Psoas muscle (tissue), 8 donors: Measurements from ENCODE around the gene VAV3. TPM values are rescaled to one million over a fixed set of nuclear protein-coding genes. Genes with fewer than 3 reads are reported as not detected.

ENCODE experiments used
- ATAC-seq, 4 donors: fragments of 200-7000 bp; cut with Tn5 transposase; one replicate each; pipeline ENCODE4 v1.9.1; 2020; ENCODE audit warnings: moderate library complexity in 3 of 4, mild to moderate bottlenecking in 2 of 4
- DNase-seq, 2 donors: peaks; one replicate each; pipeline ENCODE4 v3.0.0-alpha.2; 2020
- H3K27ac ChIP-seq: fragments of 200-600 bp; one replicate; pipeline ENCODE4 v1.8.0; 2022
- H3K27me3 ChIP-seq, 3 donors: fragments of 200-600 bp in 1 of 3; one replicate each; pipeline versions ENCODE4 v1.6.1 to v1.8.0; 2013 to 2022; ENCODE audit warnings: low read length in 2 of 3, mild to moderate bottlenecking in 2 of 3, moderate library complexity in 1 of 3; ENCODE audit not compliant: insufficient read depth in 3 of 3
- H3K36me3 ChIP-seq, 2 donors: fragments of 200-600 bp in 1 of 2; one replicate each; pipeline versions ENCODE4 v1.6.1 to v1.8.0; 2013 to 2022; ENCODE audit warnings: low read depth in 1 of 2, mild to moderate bottlenecking in 1 of 2, moderate library complexity in 1 of 2; ENCODE audit not compliant: insufficient read depth in 1 of 2
- H3K4me1 ChIP-seq: fragments of 200-600 bp; one replicate; pipeline ENCODE4 v1.8.0; 2022
- H3K4me3 ChIP-seq: fragments of 200-600 bp; one replicate; pipeline ENCODE4 v1.8.0; 2022; ENCODE audit warnings: mild to moderate bottlenecking
- H3K9me3 ChIP-seq: fragments of 200-600 bp; one replicate; pipeline ENCODE4 v1.8.0; 2022
- WGBS, 3 donors: extraction: QIAGEN DNeasy Blood & Tissue Kit; methylation state at CpG; one replicate each; pipeline versions ENCODE4 v1.1.6 to v1.1.7; 2013; 5-methylcytosine and 5-hydroxymethylcytosine counted together
- intact Hi-C, 2 donors: fragments of 100-400 bp; cut with DNase I; formaldehyde crosslinking; loops; one replicate each; pipeline versions ENCODE4 v1.11.0 to v1.14.2; 2022
- polyA plus RNA-seq, 3 donors: library from polyadenylated mRNA; stranded (reverse); fragments of 200-250 nt; gene quantifications; one replicate each; pipeline ENCODE4 v1.2.3, GENCODE V29; 2013
- total RNA-seq, 4 donors: library from RNA; stranded (reverse); fragmentation: NEBNext Ultra II Directional in 2 of 4; extraction: Animal tissue kit (Norgen Biotek cat#: 25700) in 2 of 4; gene quantifications; one replicate each; pipeline versions ENCODE4 v1.2.1 to v1.2.4, GENCODE V29; 2021 to 2023
- TF ChIP-seq, protein P1 (sequence below): fragments of 200-600 bp; IDR thresholded peaks from one replicate; pipeline ENCODE4 v1.8.0; 2022; ENCODE audit warnings: antibody characterized with exemption
- donor health status: healthy with polysubstance abuse.
- donor health status: DM: no; HTN: no; CAD: no; lungs with moderate emphysema.
- donor health status: Bipolar disorder and iron deficiency.
- donor health status: healthy.
- donor health status: DM: yes; HTN: yes; CAD: no.
- donor health status: DM: no; HTN: no; CAD: no.
- donor health status: DM: no; HTN: no; CAD: no.
- donor health status: DM: yes; HTN: yes; CAD: no.

Gene VAV3
- total and polyA plus RNA-seq, 7 donors = 0.28 to 1.7 (median 0.72) TPM

- Histone ChIP-seq H3K9me3 (no peaks in the 10 kb centered on the region), H3K4me1 (no peaks in the 10 kb centered on the region), H3K27ac (no peak overlapping the region), H3K36me3 (no peaks in the 10 kb centered on the region), H3K4me3 (no peak overlapping the region), H3K27me3 (no peaks in the 10 kb centered on the region)
- ATAC-seq (no peak), DNase-seq (no peak)
- TF ChIP-seq, protein P1, sequence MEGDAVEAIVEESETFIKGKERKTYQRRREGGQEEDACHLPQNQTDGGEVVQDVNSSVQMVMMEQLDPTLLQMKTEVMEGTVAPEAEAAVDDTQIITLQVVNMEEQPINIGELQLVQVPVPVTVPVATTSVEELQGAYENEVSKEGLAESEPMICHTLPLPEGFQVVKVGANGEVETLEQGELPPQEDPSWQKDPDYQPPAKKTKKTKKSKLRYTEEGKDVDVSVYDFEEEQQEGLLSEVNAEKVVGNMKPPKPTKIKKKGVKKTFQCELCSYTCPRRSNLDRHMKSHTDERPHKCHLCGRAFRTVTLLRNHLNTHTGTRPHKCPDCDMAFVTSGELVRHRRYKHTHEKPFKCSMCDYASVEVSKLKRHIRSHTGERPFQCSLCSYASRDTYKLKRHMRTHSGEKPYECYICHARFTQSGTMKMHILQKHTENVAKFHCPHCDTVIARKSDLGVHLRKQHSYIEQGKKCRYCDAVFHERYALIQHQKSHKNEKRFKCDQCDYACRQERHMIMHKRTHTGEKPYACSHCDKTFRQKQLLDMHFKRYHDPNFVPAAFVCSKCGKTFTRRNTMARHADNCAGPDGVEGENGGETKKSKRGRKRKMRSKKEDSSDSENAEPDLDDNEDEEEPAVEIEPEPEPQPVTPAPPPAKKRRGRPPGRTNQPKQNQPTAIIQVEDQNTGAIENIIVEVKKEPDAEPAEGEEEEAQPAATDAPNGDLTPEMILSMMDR = no peak
- intact Hi-C loops = no loop called here
- WGBS, 3 donors = 92 to 96% (median 94%) methylated on average over 3 of the region's 3 CpGs
Observed at GRCh38 chr1:107695341-107695740, 269.6 kb downstream of the VAV3 start.

- Histone ChIP-seq H3K27me3 (no peaks in the 10 kb centered on the region), H3K4me3 (no peak overlapping the region), H3K36me3 (no peaks in the 10 kb centered on the region), H3K27ac (no peak overlapping the region), H3K9me3 (no peaks in the 10 kb centered on the region), H3K4me1 (no peaks in the 10 kb centered on the region)
- ATAC-seq (no peak), DNase-seq (no peak)
- TF ChIP-seq, protein P1 = no peak
- 59 to 64% (median 62%) methylated on average over 8 of the region's 8 CpGs for WGBS, 3 donors
- intact Hi-C loops = no loop called here
Observed at GRCh38 chr1:107692580-107693345, 272.2 kb downstream of the VAV3 start.

- H3K4me3 ChIP-seq = no peak overlapping the region
- no peak overlapping the region for H3K27ac ChIP-seq
- intact Hi-C loops = no loop called here
- no peaks in the 10 kb centered on the region for H3K9me3 ChIP-seq
- TF ChIP-seq, protein P1 = no peak
- H3K27me3 ChIP-seq = no peaks in the 10 kb centered on the region
- no peaks in the 10 kb centered on the region for H3K36me3 ChIP-seq
- no peak for ATAC-seq
- H3K4me1 ChIP-seq = no peaks in the 10 kb centered on the region
- DNase-seq = no peak
Observed at GRCh38 chr1:107691540-107691939, 273.4 kb downstream of the VAV3 start.

DNA sequence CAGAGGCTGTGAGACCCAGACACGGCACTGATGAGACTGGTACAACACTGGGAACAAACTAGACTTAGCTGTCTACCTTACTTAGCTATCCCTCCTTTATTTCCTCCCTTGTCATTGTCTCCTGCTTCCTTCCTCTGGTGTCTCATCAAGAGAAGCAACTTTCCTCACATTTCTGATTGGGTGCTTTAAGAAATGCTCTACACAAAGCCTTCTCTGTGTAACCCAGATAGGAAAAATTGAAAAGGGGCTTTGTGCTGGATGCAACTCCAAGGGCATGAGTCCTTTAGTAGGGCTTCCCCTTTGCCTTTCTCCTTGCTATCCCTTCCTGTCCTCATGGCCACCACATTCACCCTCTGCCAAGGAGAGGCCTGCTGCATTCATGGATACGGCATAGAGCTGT, 274.5 kb downstream of the VAV3 start:
- Histone ChIP-seq H3K36me3 (no peaks in the 10 kb centered on the region), H3K27ac (no peak overlapping the region)
- WGBS, 3 donors = 56 to 76% (median 59%) methylated on average over 2 of the region's 2 CpGs

More for the DNA sequence above, 274.5 kb downstream of the VAV3 start:
- TF ChIP-seq, protein P1 = no peak
- Histone ChIP-seq H3K27me3 (no peaks in the 10 kb centered on the region), H3K4me1 (no peaks in the 10 kb centered on the region), H3K4me3 (no peak overlapping the region), H3K9me3 (no peaks in the 10 kb centered on the region)
- no peak for DNase-seq
- intact Hi-C loops = no loop called here
- ATAC-seq = no peak
